Measurements from ENCODE around the gene LSR. TPM values are rescaled to one million over a fixed set of nuclear protein-coding genes. Genes with fewer than 3 reads are reported as not detected.
A peak's percentile ranks its signal among the peaks of the same experiment; 100 is the strongest.

The LSR gene
- total RNA-seq, 4 donors from 2014 or later, result 2.5 to 11.4 (median 5.2) TPM

DNA sequence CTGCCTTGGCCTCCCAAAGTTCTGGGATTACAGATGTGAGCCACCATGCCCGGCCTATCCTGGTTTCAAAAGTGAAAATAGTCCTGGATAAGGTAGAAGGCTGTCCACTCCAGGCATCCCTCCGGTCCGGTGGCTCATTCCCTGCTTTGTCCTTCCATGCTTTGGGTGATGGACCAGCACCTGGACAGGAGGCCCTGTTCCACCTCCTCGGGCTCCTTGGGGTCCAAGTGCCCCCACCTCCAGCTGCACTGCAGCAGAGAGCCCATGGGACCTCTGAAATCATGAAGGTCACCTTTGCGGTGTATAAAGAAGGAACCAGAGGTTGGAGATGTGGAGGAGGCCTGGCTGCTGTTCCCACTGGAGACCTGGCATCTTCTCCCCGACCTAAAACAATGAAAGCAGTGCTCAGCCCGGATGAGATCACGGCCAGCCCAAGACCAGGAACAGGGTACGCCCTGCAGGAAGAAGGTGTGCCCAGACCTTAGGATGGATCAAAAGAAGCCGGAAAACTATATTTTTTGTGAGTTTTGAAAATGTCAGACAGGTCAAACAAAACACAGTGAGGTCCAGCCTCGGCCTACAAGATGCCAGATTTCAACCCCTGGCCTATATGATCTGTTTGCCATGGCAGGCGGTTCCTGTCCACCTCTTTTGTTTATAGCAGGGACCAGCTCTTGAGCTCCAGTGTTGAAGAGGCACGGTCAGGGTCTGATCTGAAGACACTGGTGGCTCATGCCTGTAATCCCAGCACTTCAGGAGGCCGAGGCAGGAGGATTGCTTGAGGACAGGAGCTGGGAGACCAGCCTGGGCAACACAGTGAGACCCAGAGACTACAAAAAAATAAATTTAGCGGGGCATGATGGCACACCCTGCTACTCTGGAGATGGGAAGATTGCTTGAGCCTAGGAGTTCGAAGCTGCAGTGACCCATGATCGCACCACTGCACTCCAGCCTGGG, 5.8 kb downstream of the LSR start:
- Histone ChIP-seq H3K36me3 (no peaks in the 10 kb centered on the region), H3K27ac (peak overlapping the region in 3 of 4 donors; percentile 36 to 63 (median 53)), H3K4me1 (peaks cover 0 to 4% of the 10 kb centered on the region in 2 donors), H3K27me3 (peaks cover 20 to 24% (median 23%) of the 10 kb centered on the region in 3 donors), H3K4me3 (no peak overlapping the region), H3K9me3 (no peaks in the 10 kb centered on the region)
- in situ Hi-C loops (cut with MboI; ENCODE audit: low sequenced_read_pairs in 4 of 4), result loop anchor here in 1 of 4 donors (25.0 kb wide), 1 partner anchor 267 kb away; no protein-coding TSS in a partner anchor
- ATAC-seq, result no peak
- TF ChIP-seq, protein P1, sequence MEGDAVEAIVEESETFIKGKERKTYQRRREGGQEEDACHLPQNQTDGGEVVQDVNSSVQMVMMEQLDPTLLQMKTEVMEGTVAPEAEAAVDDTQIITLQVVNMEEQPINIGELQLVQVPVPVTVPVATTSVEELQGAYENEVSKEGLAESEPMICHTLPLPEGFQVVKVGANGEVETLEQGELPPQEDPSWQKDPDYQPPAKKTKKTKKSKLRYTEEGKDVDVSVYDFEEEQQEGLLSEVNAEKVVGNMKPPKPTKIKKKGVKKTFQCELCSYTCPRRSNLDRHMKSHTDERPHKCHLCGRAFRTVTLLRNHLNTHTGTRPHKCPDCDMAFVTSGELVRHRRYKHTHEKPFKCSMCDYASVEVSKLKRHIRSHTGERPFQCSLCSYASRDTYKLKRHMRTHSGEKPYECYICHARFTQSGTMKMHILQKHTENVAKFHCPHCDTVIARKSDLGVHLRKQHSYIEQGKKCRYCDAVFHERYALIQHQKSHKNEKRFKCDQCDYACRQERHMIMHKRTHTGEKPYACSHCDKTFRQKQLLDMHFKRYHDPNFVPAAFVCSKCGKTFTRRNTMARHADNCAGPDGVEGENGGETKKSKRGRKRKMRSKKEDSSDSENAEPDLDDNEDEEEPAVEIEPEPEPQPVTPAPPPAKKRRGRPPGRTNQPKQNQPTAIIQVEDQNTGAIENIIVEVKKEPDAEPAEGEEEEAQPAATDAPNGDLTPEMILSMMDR (IDR thresholded peaks at IDR 0.05 in 4 of 5, conservative IDR thresholded peaks at IDR 0.05 in 1 of 5), result no peak
- no peak for TF ChIP-seq POLR2A (IDR thresholded peaks at IDR 0.05)
- DNase-seq, result no peak
- intact Hi-C loops (cut with DNase I; ENCODE audit: low total_unique reads), result no loop called here

DNA sequence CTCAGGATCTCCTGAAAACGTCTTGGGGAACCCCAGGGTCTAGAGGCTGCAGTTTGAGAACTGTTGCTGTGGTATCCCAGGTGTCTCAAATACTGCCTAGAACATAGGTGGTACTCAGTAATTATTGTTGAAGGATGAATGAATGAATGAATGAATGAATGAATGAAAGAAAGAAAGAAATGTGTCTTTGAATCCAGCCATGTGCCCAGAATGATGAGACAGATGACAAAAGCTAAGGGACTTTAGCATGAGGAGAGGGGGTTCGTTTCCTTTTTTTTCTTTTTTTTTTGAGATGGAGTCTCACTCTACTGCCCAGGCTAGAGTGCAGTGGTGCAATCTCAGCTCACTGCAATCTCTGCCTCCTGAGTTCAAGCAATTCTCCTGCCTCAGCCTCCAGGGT, 7.8 kb downstream of the LSR start:
- Histone ChIP-seq H3K36me3 (no peaks in the 10 kb centered on the region), H3K4me1 (peaks cover 2 to 4% of the 10 kb centered on the region in 2 donors), H3K27me3 (peaks cover 6 to 16% (median 15%) of the 10 kb centered on the region in 3 donors), H3K27ac (no peak overlapping the region), H3K4me3 (no peak overlapping the region), H3K9me3 (no peaks in the 10 kb centered on the region)
- intact Hi-C loops (cut with DNase I; ENCODE audit: low total_unique reads), result no loop called here
- in situ Hi-C loops (cut with MboI; ENCODE audit: low sequenced_read_pairs in 4 of 4), result loop anchor here in 1 of 4 donors (25.0 kb wide), 1 partner anchor 269 kb away; no protein-coding TSS in a partner anchor
- ATAC-seq (no peak), DNase-seq (no peak)
- TF ChIP-seq, protein P1 (IDR thresholded peaks at IDR 0.05 in 4 of 5, conservative IDR thresholded peaks at IDR 0.05 in 1 of 5), result no peak
- no peak for TF ChIP-seq POLR2A (IDR thresholded peaks at IDR 0.05)

DNA sequence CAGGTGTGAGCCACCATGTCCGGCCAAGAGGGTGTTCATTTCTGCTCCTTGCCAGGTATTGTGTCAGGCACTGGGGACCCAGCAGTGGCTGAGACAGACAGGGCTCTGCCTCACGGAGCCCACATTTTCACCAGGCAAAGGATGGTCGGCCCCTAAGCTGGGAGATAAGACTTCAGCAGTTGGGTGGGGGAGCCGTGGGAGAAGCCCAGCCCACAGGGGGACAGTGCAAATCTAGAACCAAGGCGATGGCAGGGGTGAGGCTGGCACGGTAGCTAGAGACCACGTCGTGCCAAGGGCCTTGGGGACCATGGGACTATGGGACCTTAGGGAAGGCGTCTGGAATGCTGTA, 8.3 kb downstream of the LSR start:
- no peaks in the 10 kb centered on the region for H3K36me3 ChIP-seq
- H3K27ac ChIP-seq, result no peak overlapping the region
- TF ChIP-seq, protein P1 (IDR thresholded peaks at IDR 0.05 in 4 of 5, conservative IDR thresholded peaks at IDR 0.05 in 1 of 5), result no peak
- no peak for TF ChIP-seq POLR2A (IDR thresholded peaks at IDR 0.05)
- DNase-seq (no peak), ATAC-seq (no peak)
- intact Hi-C loops (cut with DNase I; ENCODE audit: low total_unique reads) (no loop called here), in situ Hi-C loops (cut with MboI; ENCODE audit: low sequenced_read_pairs in 4 of 4) (loop anchor here in 1 of 4 donors (25.0 kb wide), 1 partner anchor 270 kb away; no protein-coding TSS in a partner anchor)
- no peak overlapping the region for H3K4me3 ChIP-seq
- peaks cover 4 to 6% of the 10 kb centered on the region in 2 donors for H3K4me1 ChIP-seq
- peaks cover 6 to 16% (median 15%) of the 10 kb centered on the region in 3 donors for H3K27me3 ChIP-seq
- H3K9me3 ChIP-seq, result no peaks in the 10 kb centered on the region

DNA sequence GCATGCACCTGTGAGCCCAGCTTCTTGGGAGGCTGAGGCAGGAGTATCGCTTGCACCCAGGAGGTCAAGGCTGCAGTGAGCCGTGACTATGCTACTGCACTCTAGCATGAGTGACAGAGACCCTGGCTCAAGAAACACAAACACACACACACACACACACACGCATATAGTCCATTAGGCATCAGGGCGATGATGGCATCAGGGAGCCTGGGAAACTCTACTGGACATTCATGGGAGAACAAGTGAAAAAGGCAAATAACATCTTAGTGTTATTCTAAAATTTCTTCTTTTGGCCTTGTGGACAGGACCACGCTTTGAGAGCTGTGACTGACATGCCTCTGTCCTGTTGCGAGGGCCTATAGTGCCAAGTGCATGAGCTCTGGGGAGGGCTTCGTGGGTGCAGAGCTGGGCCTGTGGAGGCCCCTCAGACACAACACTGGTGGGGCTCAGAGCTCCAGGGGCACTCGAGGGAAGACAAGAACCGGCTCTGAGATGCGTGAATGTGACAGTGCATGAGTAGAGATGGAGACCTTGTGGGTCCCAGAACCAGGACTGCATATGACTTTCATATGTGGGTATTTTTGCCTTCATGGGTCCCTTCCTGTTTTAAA, 12.0 kb downstream of the LSR start:
- Histone ChIP-seq H3K27ac (no peak overlapping the region), H3K9me3 (no peaks in the 10 kb centered on the region), H3K36me3 (no peaks in the 10 kb centered on the region), H3K27me3 (peaks cover 0 to 11% (median 2%) of the 10 kb centered on the region in 3 donors), H3K4me3 (no peak overlapping the region), H3K4me1 (peaks cover 7 to 17% of the 10 kb centered on the region in 2 donors)
- TF ChIP-seq, protein P1 (IDR thresholded peaks at IDR 0.05 in 4 of 5, conservative IDR thresholded peaks at IDR 0.05 in 1 of 5), result no peak
- no peak for TF ChIP-seq POLR2A (IDR thresholded peaks at IDR 0.05)
- intact Hi-C loops (cut with DNase I; ENCODE audit: low total_unique reads) (no loop called here), in situ Hi-C loops (cut with MboI; ENCODE audit: low sequenced_read_pairs in 4 of 4) (loop anchor here in 1 of 4 donors (10.0 to 25.0 kb wide), 2 partner anchors 106 to 273 kb away; partner anchors contain the start of gene FXYD5)
- ATAC-seq (no peak), DNase-seq (no peak)
